Stimulated activated CD8-positive, alpha-beta memory T cell treated with anti-CD3 and anti-CD28 coated beads, Interleukin-15, amount 100 ng/mL, for 4 hours (primary cell): ENCODE results near the gene SSH2.
"Not testable (repeated sequence)": the region's sequence is repeated elsewhere in the genome, so short reads cannot be mapped to it uniquely, and the experiment has no call there.

Source experiments
- DNase-seq, 2 donors: peaks; one replicate each; pipeline ENCODE4 v3.0.0-alpha.2; 2020; ENCODE audit warnings: low read depth in 2 of 2

Gene SSH2

DNA sequence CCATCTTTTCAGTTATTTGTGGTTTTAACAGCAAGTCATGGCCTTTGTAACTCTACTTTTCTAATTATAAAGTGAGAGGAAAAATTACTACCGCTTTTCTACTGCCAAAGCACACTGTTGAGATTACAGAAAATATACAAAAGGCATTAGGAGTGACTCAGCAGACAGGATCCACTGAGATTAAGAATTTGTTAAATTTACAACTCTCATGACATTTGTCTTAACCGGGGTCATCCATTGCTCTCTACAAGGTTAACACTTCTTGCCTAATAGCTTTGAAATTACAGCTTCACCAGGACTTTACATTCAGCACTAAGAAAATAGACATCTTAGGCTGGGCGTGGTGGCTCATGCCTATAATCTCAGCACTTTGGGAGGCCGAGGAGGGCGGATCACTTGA is 93.4 kb downstream of the SSH2 start:
- no peak for DNase-seq

DNA sequence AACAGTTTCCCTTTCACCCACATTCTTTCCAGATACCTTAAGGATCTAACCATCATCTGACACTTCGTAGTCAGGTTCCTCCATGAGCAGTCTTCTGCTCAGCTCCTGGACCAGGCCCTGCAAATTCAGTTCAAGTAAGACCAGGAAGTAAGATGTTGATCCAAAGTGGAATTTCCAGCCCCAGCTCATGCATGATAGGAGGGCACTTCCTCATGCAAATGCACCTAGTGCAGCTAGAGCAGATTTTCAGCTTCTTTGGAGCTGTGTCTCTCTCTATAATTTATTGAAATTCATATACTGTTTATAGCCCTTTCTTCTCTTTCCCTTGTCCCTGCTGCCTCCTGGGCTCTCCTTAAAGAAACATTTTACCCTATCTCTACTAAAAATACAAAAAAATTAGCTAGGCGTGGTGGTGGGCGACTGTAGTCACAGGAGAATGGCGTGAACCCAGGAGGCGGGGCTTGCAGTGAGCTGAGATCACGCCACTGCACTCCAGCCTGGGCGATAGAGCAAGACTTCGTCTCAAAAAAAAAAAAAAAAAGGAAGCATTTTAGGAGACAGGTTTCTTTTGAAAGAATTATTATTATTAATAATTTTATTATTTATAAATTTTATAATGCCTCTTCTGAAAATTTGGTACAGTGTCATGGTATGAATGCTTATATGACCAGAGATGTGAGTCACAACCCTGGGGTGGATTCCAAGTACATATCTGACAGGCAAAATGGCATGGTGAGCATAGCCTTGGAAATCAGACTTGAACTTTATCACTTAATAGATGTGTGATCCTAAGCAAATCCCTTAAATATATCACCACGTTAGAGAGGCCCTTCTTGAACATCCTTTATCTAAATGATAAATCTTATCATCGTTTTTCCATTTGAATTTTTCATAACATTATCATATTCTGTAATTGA is 94.3 kb downstream of the SSH2 start:
- no peak for DNase-seq

DNA sequence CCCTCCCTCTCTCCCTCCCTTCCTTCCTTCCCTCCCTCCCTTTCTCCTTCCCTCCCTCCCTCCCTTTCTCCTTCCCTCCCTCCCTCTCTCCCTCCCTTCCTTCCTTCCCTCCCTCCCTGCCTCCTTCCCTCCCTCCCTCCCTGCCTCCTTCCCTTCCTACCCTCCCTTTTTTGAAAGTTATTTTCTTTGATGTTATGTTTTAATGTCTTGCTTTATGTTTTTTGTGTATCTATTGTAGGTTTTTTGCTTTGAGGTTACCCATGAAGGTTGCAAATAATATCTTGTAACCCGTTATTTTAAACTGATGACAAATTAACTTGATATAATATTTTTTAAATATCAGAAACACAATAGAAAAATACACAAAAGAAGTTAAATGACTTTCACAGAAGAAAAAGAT is 96.2 kb downstream of the SSH2 start:
- no peak for DNase-seq

DNA sequence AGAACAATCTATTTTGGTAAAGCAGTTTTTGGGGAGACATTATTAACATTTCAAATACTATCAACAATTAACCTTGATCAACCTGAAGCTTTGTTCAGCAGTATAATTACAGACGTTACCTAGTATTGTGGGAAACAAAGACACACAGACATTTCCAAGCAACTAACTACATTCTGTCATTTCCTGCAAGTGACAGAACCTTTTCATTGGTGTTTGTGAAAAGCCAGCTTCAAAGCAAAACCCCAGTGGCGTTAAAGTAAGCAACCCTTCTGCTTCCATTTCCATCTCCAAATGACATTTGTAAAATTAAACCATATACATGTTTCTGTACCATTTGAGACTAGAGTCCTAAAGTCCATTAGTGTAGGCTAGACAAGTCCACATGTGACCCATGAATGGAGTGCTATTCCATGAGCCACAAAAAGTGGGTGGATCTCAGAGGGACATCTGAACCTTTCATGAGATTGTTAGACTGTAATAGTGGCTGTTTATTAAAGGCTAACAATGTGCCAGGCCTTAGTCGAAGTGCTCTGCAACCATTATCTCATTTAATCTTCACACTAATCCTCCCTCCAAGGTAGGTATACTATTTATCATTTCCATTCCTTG is 101.2 kb downstream of the SSH2 start:
- DNase-seq, result no peak

DNA sequence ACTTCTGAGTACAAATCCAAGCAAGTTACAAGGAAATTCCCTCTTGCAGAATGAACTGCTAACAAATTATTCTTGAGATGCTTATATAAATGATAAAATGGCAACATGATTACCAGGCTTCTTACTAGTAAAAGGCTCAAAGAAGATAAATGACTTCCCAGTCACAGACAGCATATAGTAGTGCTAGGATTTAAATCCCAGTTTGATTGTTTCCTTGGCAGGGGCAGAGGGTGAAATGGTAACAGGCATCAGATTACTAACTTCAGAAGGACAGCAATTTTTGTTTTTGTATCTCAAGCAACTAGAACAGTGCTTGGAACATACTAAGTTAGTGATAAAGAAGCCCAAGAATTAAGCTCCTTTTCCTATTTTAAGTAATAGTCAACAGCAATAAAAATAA is 102.8 kb downstream of the SSH2 start:
- DNase-seq, result no peak

DNA sequence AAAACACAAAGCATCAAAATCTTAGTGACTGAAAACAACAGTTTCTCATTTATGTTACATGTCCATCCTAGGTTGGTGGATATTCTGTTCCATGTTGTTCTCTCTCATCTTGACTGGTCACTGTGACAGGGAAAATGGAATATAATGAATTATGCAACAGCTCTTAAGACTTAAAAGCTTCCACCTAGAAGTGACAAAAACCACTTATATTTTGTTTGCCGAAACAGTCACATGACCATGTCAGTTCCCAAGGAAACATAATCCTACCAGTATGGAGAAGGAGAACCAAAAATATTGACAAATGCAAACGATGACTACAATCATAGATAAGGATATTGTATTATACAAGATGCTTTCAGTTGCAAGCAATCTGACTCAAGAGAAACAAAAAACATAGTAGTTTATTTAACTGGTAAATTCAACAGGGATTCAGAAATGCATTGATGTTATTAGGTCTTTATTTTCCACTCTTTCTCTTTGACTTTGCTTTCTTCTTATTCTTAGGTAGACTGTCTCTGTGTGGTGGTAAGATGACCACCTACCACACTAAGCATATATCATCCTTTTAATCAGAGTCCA is 103.8 kb downstream of the SSH2 start:
- DNase-seq, result no peak

DNA sequence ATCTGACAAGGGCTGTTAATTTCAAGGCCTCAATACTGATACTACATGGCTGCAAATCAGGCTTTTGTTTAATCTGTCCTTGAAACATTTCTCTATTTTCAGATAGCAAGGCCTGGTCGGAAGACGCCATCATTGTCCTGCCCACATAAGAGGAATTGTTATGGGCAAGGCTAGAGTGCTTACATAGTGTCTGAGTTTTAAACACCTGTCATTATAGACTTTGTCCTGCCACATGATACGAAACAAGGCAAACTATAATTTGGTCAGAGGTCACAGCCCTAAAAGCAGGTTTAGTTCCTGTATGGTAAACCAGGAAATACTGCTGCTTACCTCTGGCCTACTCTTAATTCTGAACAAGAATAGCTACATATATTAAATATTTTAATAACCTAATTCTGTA is 104.4 kb downstream of the SSH2 start:
- DNase-seq, result no peak

DNA sequence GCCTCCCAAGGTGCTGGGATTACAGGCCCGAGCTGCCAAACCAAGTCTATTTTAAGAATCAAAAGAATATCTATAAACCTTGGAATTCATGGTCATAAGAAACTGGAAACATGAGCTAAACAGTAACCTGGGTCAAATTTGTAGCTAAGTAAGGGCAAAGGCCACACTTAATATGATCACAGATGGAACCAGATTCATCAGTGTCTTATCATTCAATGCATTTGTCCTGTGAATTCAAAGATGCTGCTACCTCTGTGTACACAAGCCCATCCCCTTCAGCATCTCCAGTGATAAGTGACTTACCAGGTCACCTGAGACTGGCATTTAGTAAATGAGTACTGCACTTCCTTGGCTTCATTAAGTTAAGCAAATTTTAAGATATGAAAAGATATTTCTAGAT is 108.1 kb downstream of the SSH2 start:
- DNase-seq, result no peak

DNA sequence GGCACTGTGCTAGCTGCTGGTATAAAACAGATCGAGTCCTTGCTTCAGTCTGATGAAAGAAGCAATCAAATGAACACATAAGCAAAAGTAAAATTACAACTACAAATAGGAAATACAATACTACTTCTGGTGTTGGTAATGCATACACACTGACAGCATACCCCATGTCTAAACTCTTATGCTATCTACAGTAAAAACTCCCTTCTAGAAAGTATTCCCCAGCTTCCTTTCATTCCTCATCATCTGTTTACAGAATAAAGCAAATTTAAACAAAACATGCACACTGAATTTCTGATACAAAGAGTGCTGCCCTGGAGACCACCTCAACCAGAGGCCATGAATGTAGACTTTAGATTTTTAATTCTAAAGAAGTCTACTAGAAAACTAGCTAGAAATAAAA is 109.6 kb downstream of the SSH2 start:
- DNase-seq, result no peak

DNA sequence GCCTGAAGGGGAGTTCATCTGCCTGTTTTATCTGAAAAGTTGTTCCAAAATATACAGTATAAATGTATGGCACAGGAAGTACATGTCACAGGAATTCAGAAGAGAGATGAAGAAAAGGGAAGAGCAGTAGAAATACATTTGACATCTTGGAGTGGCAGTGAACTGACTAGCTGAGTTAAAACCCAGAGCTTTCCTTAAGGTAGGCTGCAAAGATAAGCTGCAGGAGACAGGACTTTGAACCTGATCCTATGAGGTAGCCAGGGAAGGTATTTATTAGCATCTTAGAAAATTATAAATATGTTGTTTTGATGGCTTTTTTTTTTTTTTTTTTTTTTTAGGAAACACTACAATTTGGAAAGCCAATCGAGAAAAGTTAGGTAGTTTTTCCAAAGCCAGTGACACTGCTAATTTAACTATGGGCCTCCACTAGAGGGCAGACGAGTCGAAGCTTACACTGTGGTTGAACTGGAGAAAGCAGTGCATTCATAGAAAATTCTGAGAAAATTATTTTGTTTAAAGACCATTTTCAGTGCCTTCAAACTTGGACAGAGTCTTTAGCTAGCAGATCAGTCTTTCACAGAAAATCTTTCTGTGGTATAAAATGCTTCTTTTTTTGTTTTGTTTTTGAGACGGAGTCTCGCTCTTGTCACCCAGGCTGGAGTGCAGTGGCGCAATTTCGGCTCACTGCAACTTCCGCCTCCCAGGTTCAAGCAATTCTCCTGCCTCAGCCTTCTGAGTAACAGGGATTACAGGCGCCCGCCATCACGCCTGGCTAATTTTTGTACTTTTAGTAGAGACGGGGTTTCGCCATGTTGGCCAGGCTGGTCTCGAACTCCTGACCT is 122.3 kb downstream of the SSH2 start:
- DNase-seq, result peak; percentile 5 to 48

DNA sequence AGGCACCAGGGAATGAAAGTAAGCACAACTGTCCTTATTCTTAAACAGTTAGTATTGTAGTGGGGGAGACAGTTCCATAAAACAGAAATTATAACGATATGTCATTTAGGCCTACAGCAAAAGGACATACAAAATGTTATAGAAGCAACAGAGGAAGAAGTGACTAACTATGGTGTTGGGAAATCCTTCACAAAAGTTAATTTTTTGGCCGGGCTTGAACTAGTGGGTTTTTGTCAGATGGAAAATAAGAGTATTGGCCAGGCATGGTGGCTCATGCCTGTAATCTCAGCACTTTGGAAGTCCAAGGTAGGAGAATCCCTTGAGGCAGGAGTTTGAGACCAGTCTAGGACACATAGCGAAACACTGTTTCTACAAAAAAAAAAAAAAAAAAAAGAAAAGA is 127.8 kb downstream of the SSH2 start:
- DNase-seq, result no peak

DNA sequence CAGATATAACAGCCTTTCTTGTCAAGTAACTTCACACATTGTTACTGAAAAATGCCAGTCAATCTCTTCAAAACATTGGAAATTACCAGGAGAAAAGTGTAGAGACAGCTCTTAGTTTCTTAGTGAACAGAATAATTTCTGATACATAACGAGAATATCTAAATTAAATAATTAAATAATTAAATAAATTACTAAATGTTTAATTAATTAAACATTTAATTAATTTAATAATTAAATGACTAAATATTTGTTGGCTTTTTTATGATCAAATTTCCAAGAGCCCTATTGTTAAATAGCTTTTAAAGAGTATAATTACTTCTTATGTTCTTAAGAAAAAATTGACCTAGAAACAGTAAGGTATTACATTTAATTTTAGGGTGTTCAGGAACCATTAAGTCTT is 129.6 kb downstream of the SSH2 start:
- DNase-seq, result no peak

DNA sequence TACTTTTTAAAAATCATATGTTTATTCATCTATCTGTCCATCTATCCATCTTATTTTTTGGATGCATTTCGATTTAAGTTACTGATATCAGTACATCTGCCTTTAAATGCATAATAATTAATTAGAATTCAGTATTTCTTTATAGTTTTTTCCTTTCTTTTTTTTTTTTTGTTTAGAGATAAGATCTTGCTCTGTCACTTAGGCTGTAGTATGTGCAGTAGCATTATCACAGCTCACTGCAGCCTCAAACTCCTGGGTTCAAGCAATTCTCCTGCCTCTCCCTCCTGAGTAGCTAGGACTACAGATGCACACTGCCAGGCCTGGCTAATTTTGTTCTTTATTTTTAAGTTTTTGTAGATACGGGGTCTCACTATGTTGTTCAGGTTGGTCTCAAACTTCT is 133.4 kb downstream of the SSH2 start:
- DNase-seq, result no peak

DNA sequence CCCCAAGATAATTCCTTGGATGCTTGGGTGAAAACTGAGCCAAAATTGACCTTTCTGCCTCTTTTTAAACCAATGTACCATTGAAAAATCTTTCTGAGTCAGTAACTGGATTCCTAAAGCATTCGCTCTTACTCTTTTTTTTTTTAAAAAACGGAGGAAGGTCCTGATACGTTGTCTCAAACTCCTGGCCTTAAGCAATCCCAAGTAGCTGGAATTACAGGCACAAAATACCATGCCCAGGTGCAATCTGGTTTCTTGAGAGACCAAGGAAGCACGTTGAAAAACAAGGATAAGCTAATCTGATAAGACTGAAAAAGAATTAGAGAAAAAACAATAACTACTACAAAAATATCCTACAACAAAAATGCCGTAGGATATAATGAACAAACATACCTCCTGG is 136.5 kb downstream of the SSH2 start:
- no peak for DNase-seq

DNA sequence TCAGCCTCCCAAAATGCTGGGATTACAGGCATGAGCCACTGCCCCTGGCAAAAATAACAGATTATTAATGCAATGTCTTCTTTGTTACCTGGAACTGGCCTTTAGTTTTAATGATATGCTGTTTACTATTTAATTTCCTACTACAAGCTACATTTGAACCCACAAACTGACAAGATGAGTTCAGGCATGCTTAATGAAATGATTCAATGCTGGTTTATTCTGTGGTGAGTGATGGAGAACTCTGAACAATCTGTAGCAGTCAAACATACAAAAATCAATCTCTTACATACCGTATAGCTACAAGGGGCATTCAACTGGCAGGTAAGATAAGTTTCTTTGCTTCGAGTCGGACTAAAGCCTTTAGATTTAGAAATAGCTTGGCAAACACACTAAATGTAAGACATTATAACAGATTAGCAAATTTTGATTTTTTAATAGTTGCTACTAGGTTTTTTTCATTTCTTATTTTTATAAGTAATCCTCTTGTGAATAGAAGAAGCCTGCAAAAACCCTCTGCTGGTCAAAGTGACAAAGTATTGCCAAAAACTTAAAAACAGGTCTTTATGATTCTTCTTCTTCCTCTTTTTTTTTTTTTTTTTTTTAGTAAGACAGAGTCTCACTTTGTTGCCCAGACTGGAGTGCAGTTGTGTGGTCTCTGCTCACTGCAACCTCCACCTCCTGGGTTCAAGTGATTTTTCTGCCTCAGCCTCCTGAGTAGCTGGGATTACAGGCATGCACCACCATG is 138.5 kb downstream of the SSH2 start:
- DNase-seq, result no peak

DNA sequence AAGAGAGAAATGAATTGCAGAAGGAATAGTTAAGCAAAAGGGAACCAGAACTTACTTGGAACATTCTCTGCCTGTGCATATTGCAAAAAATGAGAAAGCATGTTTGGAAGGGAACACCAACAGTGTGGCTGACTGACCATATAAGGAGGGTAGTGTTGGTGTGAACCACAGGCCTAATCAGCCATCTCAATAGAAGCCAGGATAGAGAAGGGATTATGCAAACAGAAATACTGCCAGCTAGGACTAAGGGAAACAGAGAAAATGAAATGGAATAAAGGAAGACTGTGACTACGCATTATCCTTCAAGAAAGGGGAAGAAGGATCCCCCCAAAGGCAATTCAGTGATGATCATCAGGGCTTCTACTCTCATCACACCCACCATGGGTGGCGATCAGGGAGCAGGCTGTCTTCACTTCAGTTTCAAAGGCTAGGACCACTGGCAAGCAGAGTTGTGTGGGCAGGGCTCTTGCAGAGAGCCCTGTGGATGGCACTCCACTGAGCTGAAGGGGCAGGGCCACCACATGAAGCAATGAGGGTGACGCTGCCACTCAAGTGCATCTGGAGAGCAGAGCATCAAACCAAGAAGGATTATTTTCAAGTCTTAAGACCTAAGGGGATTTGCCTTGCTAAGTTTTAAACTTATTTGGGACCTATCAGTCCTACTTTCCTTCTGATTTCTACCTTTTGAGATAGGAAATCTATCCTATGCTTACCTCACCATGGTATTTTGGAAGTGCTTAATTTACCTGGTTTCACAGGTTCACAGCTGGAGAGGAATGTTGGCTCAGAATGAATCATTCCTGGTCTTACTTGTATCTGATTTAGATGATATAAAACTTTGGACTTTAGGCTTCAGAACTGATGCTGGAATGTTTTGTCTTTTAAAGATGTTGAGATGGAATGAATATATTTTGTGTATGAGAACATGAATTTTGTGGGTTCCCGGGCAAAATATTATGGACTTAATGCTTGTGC is 140.5 kb downstream of the SSH2 start:
- no peak for DNase-seq

DNA sequence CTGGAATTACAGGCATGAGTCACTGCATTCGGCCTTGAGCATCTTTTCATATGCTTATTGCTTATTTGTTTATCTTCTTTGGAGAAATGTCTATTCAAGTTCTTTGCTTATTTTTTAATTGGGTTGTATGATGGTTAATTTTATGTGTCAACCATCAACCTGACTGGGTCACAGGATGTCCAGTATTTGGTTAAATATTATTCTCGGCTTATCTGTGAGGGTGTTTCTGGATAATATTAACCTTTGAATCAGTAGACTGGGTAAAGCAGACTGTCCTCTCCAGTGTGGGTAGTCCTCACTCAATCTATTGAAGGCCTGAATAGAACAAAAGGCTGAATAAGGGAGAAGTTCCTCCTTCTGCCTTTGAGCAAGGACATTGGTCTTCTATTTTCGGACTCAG is 142.0 kb downstream of the SSH2 start:
- no peak for DNase-seq

DNA sequence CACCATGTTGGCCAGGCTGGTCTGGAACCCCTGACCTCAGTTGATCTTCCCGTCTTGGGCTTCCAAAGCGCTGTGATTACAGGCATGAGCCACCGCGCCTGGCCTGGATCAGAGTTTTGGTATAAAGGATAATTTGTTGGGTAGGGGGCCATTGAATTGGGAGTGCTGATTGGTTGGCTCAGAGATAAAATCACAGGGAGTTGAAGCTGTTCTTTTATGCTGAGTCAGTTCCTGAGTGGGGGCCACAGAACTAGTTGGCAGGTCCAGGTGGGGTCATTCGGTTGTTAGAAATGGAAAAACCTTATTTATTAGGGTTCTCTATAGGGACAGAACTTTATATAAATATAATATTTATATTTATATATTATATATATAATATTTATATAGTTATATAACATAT is 147.1 kb downstream of the SSH2 start:
- DNase-seq, result no peak

DNA sequence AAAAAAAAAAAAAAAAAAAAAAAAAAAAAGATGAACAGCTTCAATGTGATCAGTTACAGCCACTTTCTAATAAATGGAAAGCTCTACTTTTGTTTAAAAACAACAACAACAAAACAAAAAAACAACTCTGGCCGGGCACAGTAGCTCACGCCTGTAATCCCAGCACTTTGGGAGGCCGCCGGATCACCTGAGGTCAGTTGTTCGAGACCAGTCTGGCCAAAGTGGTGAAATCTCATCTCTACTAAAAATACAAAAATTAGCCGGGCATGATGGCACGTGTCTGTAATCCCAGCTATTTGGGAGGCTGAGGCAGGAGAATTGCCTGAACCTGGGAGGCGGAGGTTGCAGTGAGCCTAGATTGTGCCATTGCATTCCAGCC is 150.2 kb downstream of the SSH2 start:
- not testable (repeated sequence) for DNase-seq
